LNCAP (cell line): ENCODE measurements around the gene SMU1.

Source experiments
- TF ChIP-seq, protein P1 (sequence below): fragments of 450-650 bp; IDR thresholded peaks from 2 replicates; pipeline ENCODE4 v1.5.1; 2017; ENCODE audit warnings: mild to moderate bottlenecking

Gene SMU1

DNA sequence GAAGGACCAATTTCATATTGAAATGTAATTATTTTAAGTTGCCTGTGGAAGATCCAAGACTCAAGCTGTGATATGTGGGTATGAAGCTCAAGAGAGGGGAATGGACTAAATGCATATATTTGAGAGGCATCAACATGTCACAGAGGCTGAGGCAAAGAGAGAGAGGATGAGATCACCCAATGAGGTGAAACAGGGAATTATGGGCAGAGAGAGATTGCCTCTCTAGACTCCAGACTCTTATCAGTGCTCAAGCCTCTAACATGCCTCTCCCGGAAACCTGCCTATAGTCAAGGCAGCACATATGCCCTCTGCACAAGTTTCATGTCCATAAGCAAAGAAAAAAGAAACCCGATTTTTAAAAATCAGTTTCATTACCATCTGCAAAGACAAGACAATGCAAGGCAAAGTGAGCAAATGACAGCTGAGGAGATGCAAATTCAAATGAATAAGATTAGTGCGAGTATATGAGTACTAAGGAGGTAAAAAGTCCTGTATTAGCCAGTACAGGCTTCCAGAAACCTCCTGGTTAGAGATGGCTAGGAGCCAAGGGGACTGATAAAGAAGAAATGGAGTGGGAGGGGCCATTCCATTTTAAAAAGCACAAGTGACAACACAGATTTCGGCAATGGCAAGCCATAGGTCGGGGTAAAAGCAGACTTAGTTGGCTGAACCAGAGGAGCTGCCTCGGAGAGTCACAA lies 84.4 kb downstream of the SMU1 start:
- TF ChIP-seq, protein P1, sequence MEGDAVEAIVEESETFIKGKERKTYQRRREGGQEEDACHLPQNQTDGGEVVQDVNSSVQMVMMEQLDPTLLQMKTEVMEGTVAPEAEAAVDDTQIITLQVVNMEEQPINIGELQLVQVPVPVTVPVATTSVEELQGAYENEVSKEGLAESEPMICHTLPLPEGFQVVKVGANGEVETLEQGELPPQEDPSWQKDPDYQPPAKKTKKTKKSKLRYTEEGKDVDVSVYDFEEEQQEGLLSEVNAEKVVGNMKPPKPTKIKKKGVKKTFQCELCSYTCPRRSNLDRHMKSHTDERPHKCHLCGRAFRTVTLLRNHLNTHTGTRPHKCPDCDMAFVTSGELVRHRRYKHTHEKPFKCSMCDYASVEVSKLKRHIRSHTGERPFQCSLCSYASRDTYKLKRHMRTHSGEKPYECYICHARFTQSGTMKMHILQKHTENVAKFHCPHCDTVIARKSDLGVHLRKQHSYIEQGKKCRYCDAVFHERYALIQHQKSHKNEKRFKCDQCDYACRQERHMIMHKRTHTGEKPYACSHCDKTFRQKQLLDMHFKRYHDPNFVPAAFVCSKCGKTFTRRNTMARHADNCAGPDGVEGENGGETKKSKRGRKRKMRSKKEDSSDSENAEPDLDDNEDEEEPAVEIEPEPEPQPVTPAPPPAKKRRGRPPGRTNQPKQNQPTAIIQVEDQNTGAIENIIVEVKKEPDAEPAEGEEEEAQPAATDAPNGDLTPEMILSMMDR = no peak
